IPS DF 19.7 (cell line): ENCODE measurements around the gene CD300C.
"Not testable (repeated sequence)": the region's sequence is repeated elsewhere in the genome, so short reads cannot be mapped to it uniquely, and the experiment has no call there.

Experiments
- DNase-seq: peaks from one replicate; pipeline ENCODE4 v3.0.0-alpha.2; 2013; ENCODE audit warnings: low read depth, low spot score

Gene CD300C

DNA sequence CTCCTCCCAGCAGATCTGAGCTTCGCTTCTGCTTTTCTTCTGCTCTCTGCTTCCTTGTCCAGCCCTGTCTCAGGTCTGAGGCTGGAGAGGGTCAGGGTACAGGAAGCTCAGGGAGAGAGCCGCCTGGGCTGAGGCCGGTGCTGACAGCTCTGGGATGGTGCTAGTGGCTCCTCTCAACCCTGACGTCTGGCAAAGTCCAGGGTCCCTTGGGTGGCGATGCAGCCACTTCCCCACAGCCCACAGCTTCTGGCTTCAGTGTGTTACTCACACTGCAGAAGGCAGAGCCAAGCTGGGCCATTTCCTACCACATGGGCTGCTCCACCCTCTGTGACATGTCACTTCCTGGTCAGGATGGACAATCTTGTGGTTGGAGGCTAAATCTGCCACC is at the start of gene CD300C:
Gene CD300C, minus strand, starts transcription at position 273 of the 388 bp plus-strand sequence. CDS start 333 bp downstream, outside the sequence.
- no peak for DNase-seq

DNA sequence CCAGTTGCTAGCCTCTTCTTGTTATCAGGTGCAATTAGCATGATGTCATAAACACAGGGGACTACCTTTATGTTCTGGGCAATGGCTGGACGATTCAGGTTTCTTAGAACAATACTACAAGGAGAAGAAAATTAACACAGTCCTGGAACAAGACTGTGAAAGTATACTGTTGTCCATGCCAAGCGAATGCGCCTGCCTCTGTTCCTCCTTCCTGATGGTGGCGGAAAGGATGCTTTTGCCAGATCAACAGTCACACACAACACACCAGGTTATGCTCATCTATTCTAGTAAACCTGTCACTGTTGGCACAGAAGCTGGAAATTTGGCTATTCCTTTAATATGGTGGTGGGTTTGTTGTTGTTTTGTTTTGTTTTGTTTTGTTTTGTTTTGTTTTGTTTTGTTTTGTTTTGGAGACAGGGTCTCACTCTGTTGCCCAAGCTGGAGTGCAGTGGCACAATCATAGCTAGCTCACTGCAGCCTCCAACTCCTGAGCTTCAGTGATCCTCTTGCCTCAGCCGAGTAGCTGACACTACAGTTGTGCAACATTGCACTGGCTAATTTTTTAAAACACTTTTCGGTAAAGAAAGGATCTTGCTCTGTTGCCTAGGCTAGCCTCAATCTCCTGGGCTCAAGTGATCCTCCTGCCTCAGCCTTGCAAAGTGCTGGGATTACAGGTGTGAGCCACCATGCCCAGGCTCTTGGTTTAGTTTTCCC is 49.3 kb upstream of the CD300C start:
- no peak for DNase-seq

DNA sequence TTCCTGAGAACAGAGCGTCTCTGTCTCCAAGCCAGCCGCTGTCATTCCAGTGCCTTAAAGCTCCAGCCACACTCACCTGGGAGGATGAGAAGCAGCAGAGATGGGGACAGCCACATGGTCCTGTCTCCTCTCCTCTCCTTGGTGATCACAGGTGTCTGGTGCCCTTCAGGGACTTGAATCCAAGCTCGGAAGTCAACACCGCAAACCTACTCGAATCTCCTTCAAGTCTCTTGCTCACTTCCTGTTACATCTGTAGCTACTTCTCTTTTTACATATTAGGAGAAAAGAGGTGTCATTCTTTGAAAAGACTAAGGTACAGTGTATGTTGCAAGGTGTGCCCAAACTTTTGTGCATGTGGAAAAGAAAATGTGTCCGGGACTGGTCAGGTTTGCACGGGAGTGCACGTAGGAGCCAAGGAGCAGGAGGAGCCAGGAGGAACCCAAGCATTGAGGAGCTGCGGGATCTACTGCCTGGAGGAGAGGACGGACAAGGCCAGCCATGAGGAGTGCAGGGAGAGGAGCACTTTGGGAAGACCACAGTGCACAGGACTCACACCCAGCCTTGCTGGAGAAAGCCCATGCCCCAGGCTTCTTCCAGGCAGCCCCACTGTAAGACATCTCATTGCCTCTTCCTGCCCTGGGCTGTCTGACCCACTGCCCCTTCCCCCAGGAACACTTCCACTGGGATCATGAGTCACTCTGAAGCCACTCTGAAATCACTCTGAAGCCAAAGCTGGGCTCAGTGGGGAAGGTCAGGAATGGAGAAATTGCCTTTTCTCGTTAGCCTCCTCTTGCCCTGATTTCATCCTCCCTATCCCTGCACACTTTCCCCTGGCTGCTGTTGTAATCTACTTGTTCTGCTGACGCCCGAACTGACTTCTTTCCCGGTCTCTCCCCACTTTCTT is 46.4 kb upstream of the CD300C start, which contains the start of gene CD300LD:
Gene CD300LD, minus strand, starts transcription at position 197 of the 904 bp plus-strand sequence. Its CDS starts 81 bp downstream, at position 116.
- no peak for DNase-seq

DNA sequence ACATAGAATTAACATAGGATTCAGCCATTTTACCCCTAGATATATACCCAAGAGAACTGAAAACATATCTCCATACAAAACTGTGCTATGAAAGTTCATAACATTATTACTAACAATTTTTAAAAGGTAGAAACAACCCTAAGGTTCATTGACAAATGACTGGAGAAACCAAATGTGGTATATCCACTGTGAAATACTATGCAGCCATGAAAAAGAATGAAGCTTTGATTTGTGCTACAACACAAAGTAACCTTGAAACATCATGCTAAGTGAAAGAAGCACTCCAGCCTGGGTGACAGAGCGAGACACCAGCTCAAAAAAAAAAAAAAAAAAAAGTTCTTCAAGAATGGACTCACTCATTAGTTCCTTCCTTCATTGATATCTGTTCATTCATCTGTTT is 45.6 kb upstream of the CD300C start:
- no peak for DNase-seq

DNA sequence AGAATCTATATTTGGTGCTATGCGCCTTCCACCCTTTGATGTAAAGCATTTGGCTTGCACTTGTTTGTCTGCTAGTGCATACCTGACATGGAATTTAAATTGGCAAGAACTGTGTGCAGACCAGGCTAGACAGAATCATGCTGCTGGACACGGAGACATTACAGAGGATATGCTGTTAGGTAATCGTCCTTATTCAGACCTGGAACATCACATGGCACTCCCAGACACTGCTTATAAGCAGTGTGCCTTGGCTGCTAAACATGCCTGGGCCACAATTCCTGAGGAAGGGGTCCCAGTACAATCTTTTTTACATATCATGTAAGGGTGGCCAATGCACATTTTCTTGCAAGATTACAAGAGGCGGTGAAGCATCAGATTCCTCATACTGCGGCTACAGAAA is 39.8 kb upstream of the CD300C start:
- no peak for DNase-seq

DNA sequence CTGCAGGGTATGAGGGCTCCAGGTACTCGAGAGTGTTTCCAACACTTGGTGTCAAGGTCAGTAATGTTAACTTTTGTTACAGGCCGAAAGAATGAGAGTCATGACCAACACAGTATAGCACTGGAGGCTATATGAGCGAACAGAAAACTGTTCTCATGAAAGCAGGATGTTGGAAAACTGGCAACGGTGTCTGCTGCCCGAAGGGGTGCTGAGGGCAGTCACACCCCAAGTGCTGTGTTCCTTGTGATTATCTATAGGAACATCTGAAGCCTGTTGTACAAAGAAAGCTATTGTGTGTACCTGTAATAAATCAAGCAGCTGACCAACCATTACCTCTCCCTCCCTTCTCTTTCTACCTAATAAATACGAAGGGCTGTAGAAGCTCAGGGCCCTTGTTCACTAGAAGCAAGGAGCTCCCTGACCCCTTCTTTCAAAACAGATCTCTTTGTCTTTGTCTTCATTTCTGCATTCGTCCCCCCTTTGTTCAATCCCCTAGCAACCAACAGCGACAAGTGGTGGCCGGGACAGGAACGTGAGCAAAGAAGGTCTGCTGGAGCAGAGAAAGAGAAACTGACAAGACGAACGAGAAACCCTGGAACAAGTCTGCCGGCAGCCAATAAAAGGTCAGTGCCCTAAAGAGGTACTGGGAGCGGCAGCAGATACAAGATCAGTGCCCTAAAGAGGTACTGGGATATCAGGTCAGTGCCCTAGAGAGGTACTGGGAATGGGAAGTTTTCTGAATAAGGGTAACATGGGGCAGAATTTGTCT is 38.6 kb upstream of the CD300C start:
- DNase-seq: no peak

DNA sequence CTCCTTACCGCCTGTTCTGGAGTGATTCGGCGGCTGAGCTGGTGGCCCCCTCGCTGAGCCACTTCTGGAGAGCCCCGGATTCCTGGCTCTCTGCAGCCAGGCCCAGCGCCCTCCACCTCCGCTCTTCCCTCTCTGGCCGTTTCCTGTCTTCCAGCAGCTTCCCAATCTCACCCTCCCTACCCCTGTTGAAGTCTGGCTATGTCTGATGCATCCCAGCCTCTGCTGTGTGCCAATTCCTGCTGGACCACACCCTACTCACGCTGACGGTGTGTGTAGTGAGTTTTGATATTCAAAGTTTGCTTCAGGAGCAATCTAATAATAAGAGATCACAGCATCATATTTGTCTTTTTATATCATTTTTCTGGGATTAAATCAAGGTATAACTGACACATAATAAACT is 36.7 kb upstream of the CD300C start:
- DNase-seq: no peak

DNA sequence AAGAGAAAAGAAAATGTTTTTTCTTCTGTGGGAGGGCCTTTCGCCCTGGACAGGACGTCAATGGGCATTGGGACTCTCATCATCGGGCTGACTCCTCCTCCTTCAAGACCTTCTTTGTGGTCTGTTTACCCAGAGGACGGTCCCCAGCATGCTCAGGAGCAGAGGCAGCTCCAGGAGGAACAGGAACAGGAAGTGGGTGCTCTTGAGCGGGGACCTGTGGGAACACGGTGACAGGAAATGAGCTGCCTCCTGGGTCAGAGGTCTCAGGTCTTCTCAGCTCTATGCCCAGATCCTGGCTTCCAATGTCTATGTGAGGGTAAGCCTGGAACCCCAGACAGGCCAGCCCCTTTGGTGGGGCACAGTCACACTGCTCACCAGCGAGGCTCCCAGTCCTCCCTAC is 34.0 kb upstream of the CD300C start:
- DNase-seq: no peak

DNA sequence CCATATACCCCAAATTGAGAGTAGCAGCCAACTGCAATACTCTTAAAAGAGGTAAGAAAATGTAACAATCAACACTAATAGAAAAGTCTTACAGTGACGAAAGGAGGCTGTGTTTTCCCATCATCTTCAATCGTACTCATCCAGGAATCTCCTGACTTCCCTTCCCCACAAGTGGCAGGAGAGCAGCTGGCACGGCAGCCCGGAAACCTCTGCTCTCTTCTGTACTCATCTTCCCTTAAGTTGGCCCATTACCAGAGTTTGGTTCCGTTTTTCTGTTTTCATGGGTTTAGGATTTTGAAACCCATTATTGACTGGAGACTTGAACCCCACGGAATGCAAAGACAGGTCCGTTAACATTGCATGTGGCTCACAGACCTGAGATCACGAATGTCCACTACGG is 33.1 kb upstream of the CD300C start:
- no peak for DNase-seq

DNA sequence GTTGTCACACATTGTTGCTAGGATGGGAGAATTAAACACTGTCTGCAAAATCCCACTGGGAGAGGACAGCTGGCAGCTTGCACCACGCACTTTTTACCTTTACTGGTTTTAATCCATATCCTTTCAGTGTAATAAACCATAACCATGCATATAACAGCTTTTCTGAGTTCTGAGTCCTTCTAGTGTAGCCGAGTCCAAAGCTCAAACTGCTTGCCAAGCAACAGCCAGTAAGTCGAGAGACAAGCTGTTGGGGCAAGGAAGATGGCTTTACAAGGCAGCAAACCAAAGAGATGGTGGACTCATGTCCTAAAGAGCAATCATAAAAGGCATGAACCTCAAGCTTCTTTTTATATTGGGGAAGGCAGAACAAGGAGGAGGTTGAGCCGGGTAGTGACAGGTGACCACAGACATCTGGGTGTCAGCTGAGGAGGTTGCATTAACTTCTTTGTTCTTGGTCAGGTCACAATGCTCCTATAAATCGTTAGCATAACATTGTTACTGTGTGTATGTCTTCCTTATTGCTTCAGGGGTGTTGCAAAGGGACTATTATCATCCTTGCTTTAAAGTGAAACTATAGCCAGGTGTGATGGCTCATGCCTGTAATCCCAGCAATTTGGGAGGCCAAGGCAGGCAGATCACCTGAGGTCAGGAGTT is 28.7 kb upstream of the CD300C start:
- DNase-seq: no peak

DNA sequence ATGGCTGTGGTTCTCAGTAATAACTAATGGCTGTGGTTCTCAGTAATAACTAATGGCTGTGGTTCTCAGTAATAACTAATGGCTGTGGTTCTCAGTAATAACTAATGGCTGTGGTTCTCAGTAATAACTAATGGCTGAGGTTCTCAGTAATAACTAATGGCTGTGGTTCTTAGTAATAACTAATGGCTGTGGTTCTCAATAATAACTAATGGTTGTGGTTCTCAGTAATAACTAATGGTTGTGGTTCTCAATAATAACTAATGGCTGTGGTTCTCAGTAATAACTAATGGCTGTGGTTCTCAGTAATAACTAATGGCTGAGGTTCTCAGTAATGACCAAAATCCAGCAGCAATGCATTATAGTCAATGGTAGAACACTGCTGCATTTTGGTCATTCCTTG is 27.7 kb upstream of the CD300C start:
- DNase-seq: not testable (repeated sequence)

DNA sequence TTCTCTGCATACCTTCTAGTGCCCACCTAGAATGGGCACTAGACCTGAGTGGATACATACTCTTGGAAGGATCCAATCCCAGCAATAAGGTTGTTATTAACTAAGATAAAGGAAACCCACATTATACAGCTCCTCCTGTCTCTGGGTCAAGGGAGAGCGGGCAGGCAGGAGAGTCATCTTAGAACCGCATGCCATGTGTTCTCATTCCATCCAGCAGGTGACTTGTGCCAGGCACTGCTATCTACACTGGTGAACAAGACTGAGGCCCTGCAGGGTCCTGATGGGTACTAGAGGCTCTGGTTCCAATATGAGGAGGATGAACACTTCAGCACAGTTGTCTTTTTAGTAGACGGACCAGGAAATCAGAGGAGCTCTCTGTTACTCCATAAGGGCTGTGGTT is 27.3 kb upstream of the CD300C start:
- no peak for DNase-seq

DNA sequence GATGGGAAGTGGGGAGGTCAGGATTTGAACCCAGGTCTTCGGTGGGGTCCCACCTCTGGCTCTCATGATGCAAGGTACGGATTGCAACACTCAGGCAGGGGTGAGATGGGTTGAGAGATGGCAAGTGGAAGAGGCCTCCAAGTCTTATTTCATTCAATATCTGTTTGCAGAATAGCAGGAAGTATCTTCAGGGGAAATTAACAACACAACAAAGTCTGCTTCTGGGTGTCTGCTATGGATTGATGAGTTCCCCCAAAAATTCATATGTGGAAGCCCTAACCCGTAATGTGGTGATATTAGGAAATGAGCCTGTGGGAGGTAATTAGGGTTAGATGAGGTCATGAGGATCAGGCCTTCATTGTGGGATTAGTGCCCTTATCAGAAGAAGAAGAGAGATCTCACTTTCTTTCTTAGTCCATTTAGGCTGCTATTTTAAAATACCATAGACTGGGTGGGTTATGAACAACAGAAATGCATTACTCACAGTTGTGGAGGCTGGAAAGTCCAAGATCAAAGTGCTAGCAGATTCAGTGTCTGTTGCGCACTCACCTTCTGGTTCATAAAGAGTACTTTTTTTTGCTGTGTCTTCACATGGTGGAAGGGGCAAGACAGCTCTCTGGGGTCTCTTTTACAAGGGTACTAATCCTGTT is 25.8 kb upstream of the CD300C start:
- no peak for DNase-seq

DNA sequence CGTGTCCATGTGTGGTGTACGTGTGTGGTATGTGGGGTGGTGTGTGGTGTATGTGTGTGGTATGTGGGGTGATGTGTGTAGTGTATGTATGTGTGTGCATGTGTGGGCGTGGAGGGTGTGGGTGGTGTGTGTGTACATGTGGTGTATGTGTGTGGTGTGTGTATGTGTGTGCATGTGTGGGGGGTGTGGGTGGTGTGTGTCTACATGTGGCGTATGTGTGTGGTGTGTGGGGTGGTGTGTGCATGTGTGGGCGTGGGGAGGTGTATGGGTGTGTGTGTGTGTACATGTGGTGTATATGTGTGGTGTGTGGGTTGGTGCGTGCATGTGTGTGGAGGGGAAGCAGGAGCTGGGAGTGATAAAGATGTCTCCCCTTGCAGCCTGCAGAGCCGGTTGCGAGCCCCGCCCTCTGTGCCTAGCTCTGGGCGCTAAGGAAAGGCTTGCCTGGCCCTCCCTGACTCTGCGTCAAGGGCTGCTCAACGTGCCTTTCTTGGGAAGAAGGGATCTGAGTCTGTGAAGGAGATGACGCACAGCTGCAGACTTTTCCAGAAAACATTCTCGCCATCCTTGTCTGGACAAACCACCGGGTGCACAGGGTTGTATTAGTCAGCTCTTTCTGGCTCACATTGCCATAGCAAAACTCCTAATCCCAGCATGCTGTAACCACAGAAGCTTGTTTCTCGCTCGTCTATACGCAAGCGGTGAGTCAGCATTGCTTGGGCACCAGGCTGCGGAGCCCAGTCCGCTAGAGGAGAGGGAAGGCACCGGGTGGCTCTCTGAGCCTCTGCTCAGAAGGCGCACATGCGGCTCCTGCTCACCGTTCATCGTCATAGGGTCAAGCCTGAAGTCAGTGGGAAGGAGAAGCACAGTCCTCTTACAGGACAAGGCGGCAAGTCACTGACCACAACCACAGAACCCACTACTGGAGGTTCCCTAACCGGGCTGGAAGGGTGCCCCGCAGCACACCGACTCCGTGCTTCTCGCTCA is 23.4 kb upstream of the CD300C start:
- DNase-seq: no peak

DNA sequence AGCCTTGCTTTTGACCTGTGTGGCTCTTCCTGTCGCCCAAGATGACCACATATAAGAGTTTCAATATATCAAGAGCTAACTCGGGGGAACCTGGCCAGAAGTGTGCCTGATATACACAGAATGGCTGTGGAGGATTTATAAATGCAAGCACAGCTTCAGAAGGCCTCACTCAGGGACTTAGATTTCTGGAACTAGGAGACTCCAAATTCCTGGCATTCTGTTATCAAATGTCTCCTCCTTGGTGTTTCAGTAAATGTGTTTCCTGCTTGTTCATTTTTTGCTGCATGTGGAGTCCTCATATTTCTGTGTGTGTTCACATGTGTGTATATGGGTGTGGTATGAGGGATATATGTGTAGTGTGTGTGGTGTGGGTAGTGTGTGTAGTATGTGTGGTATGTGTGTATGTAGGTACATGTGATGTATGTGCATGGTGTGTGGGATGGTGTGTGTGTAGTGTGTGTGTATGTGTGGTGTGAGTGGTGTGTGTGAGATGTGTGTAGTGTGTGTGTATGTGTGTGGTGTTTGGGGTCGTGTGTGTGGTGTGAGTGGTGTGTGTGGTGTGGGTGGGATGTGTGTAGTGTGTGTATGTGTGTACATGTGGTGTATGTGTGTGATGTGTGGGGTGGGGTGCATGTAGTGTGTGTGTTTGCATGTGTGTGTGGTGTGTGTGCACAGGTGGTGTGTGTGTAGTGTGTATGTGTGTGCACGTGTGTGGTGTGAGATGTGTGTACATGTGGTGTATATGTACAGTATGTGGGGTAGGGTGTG is 22.4 kb upstream of the CD300C start:
- DNase-seq: no peak

DNA sequence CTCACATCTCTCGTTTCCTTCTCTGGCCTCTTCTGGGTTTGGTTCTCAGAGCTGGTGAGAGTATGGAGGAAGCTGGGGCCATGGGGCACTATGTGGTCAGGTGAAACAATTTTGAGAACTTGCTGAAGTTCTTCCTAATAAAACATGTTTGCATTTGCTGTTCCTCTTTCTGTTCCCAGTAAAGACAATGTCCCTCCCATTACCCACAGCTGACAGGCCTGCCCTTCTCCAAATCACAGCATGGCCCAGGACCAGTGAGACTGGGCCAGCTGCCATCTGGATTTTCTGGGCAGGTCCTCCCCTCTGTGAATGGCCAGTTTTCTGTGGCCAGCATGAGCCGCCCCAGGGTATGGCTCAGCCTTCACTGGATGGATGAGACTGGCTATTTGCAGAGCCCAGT is 21.5 kb upstream of the CD300C start, which contains the start of gene CD300H:
Gene CD300H, minus strand, starts transcription at position 113 of the 400 bp plus-strand sequence.
- no peak for DNase-seq

DNA sequence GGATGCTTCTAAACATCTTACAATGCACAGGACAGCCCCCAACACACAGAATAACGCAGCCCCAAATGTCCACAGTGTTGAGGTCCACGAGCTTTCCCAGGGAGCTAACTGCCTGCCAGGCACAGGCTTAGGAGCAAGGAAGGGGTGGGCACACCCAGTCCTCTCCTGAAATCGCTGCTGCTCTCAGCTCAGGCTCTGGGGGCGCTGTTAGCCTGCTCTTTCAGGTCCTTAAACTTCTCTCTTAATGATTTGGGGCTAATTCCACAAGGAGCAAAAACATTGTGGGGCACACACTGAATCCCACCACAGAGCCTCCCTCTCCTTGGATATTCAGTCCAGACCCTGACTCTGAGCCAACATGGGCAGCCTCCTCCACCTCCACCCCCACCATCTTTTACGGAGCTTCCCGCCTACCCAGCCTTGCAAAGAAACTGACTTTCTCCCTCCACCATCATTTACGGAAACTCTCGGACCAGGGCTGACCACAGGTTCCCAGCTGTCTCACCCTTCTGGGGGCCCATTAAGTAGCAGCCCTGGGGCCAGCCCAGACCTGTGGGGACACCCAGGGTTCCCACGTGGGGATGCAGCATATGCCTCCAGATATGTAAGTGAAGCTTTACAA is 20.3 kb upstream of the CD300C start:
- DNase-seq: peak; percentile 50

DNA sequence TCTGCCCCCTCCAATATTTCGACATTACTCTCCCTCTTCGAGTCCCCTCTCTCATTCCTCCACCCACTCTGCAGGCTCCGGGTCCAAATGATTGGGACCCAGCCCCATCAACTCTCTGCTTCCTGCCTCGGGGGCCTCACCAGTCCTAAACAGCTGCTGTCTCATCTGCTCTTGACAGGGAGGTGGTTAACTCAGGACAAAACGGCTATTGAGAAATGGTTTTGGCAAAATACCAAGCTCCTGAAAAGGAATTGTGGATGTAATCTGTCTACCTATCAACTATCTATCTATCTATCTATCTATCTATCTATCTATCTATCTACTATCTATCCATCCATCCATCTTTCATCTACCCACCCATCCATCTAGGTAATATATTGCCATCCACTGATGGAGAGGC is 19.2 kb upstream of the CD300C start:
- no peak for DNase-seq
